H9 (cell line): Measurements from ENCODE around the gene KLK7. TPM values are rescaled to one million over a fixed set of nuclear protein-coding genes. Genes with fewer than 3 reads are reported as not detected.

Experiments
- DNase-seq: peaks from one replicate; pipeline ENCODE4 v3.0.0-alpha.2; 2017
- H2AFZ ChIP-seq: one replicate; pipeline ENCODE4 v1.6.1; 2013; ENCODE audit warnings: mild to moderate bottlenecking, low read length, control low read depth, moderate library complexity
- H2AK5ac ChIP-seq: 2 replicates; pipeline ENCODE4 v1.6.1; 2013; ENCODE audit warnings: low read length, control low read depth, mixed read lengths; ENCODE audit not compliant: insufficient read length
- H2BK120ac ChIP-seq: one replicate; pipeline ENCODE4 v1.6.1; 2013; ENCODE audit warnings: low read depth, mild to moderate bottlenecking, low read length, control low read depth, inconsistent platforms; ENCODE audit not compliant: poor library complexity, severe bottlenecking
- H2BK12ac ChIP-seq: 2 replicates; pipeline ENCODE4 v1.6.1; 2013; ENCODE audit warnings: low read length, control low read depth, mixed read lengths, low read depth; ENCODE audit not compliant: insufficient read length
- H2BK15ac ChIP-seq: 2 replicates; pipeline ENCODE4 v1.6.1; 2013; ENCODE audit warnings: low read depth, low read length, control low read depth
- H2BK20ac ChIP-seq: one replicate; pipeline ENCODE4 v1.6.1; 2013; ENCODE audit warnings: low read depth, mild to moderate bottlenecking, low read length, control low read depth, inconsistent platforms; ENCODE audit not compliant: poor library complexity, severe bottlenecking
- H2BK5ac ChIP-seq: 2 replicates; pipeline ENCODE4 v1.6.1; 2013; ENCODE audit warnings: low read length, control low read depth, mixed read lengths; ENCODE audit not compliant: insufficient read length
- H3K14ac ChIP-seq: 2 replicates; pipeline ENCODE4 v1.6.1; 2013; ENCODE audit warnings: low read length, control low read depth; ENCODE audit not compliant: insufficient read depth
- H3K18ac ChIP-seq: 2 replicates; pipeline ENCODE4 v1.6.1; 2013; ENCODE audit warnings: low read depth, mild to moderate bottlenecking, mixed read lengths, low read length, control low read depth; ENCODE audit not compliant: insufficient read length
- H3K23ac ChIP-seq: 2 replicates; pipeline ENCODE4 v1.6.1; 2013; ENCODE audit warnings: low read length, control low read depth, mixed read lengths, low read depth; ENCODE audit not compliant: insufficient read length
- H3K23me2 ChIP-seq: 2 replicates; pipeline ENCODE4 v1.6.1; 2013; ENCODE audit warnings: low read depth, mild to moderate bottlenecking, mixed read lengths, low read length, control low read depth; ENCODE audit not compliant: insufficient read length, poor library complexity, severe bottlenecking
- H3K27ac ChIP-seq: 2 replicates; pipeline ENCODE4 v1.5.1; 2013; ENCODE audit warnings: low read length, control low read depth, mixed read lengths, low read depth; ENCODE audit not compliant: insufficient read length
- H3K27me3 ChIP-seq: 2 replicates; pipeline ENCODE4 v1.6.1; 2013; ENCODE audit warnings: low read length, control low read depth, inconsistent platforms; ENCODE audit not compliant: insufficient read depth
- H3K4ac ChIP-seq: 2 replicates; pipeline ENCODE4 v1.6.1; 2013; ENCODE audit warnings: low read depth, mild to moderate bottlenecking, control low read depth, inconsistent platforms, low read length, moderate library complexity
- H3K4me1 ChIP-seq: 2 replicates; pipeline ENCODE4 v1.6.1; 2013; ENCODE audit warnings: low read length, control low read depth, inconsistent platforms; ENCODE audit not compliant: insufficient read depth
- H3K4me2 ChIP-seq: 2 replicates; pipeline ENCODE4 v1.6.1; 2013; ENCODE audit warnings: low read length, control low read depth, mixed read lengths; ENCODE audit not compliant: insufficient read length, insufficient read depth
- H3K56ac ChIP-seq: 2 replicates; pipeline ENCODE4 v1.6.1; 2013; ENCODE audit warnings: low read depth, mild to moderate bottlenecking, mixed read lengths, low read length, control low read depth; ENCODE audit not compliant: insufficient read length
- H3K79me1 ChIP-seq: 2 replicates; pipeline ENCODE4 v1.6.1; 2013; ENCODE audit warnings: low read depth, mild to moderate bottlenecking, moderate library complexity, low read length, control low read depth, inconsistent platforms; ENCODE audit not compliant: insufficient read depth, poor library complexity, severe bottlenecking
- H3K79me2 ChIP-seq: 2 replicates; pipeline ENCODE4 v1.6.1; 2013; ENCODE audit warnings: low read length, control low read depth, inconsistent platforms; ENCODE audit not compliant: insufficient read depth
- H3K9ac ChIP-seq: 2 replicates; pipeline ENCODE4 v1.6.1; 2013; ENCODE audit warnings: low read length, control low read depth, mixed read lengths; ENCODE audit not compliant: insufficient read length; ENCODE audit errors: extremely low read depth
- H3K9me3 ChIP-seq: one replicate; pipeline ENCODE4 v1.6.1; 2013; ENCODE audit warnings: low read depth, low read length, inconsistent platforms; ENCODE audit not compliant: control insufficient read depth
- H3T11ph ChIP-seq: one replicate; pipeline ENCODE4 v1.6.1; 2013; ENCODE audit warnings: mild to moderate bottlenecking, low read length, control low read depth, inconsistent platforms
- H4K20me1 ChIP-seq: one replicate; pipeline ENCODE4 v1.6.1; 2013; ENCODE audit not compliant: control insufficient read depth, insufficient read length, insufficient read depth
- H4K5ac ChIP-seq: 2 replicates; pipeline ENCODE4 v1.6.1; 2013; ENCODE audit warnings: low read depth, mild to moderate bottlenecking, mixed read lengths, low read length, control low read depth; ENCODE audit not compliant: insufficient read length
- H4K8ac ChIP-seq: replicated peaks from 2 replicates; pipeline ENCODE4 v1.6.1; 2013; ENCODE audit warnings: low read length, control low read depth, mixed read lengths, low read depth; ENCODE audit not compliant: insufficient read length
- H4K91ac ChIP-seq: 2 replicates; pipeline ENCODE4 v1.6.1; 2013; ENCODE audit warnings: low read depth, mild to moderate bottlenecking, moderate library complexity, mixed read lengths, low read length, control low read depth; ENCODE audit not compliant: insufficient read length
- H3K27ac Mint-ChIP-seq, 3 experiments: 2 replicates in 2 of 3; 3 replicates in 1 of 3; pipeline ENCODE4 v1.8.0; 2020 to 2021; ENCODE audit warnings: mixed read lengths in 3 of 3, mild to moderate bottlenecking in 1 of 3, moderate library complexity in 1 of 3
- H3K27me3 Mint-ChIP-seq: 2 replicates; pipeline ENCODE4 v1.8.0; 2021; ENCODE audit warnings: low read depth, mild to moderate bottlenecking, moderate library complexity, mixed read lengths
- H3K36me3 Mint-ChIP-seq, 3 experiments: 2 replicates in 2 of 3; 3 replicates in 1 of 3; pipeline ENCODE4 v1.8.0; 2020 to 2021; ENCODE audit warnings: low read depth in 3 of 3, mixed read lengths in 3 of 3; ENCODE audit not compliant: insufficient read depth in 1 of 3
- H3K4me1 Mint-ChIP-seq, 2 experiments: 2 replicates each; pipeline ENCODE4 v1.8.0; 2020; ENCODE audit warnings: mixed read lengths in 2 of 2
- H3K4me3 Mint-ChIP-seq, 2 experiments: 2 replicates in 1 of 2; 3 replicates in 1 of 2; pipeline ENCODE4 v1.8.0; 2020 to 2021; ENCODE audit warnings: mild to moderate bottlenecking in 2 of 2, mixed read lengths in 2 of 2, moderate library complexity in 1 of 2
- H3K9me3 Mint-ChIP-seq, 2 experiments: 2 replicates in 1 of 2; 3 replicates in 1 of 2; pipeline ENCODE4 v1.8.0; 2020; ENCODE audit warnings: mild to moderate bottlenecking in 2 of 2, mixed read lengths in 2 of 2, moderate library complexity in 1 of 2
- CTCF ChIP-seq: fragments of 200-600 bp; sonication (generic); conservative IDR thresholded peaks from 3 replicates; pipeline ENCODE4 v1.8.0; 2021; ENCODE audit warnings: antibody characterized with exemption, mild to moderate bottlenecking
- WGBS: extraction: QIAGEN DNeasy Blood & Tissue Kit; methylation state at CpG from one replicate; pipeline ENCODE4 v1.1.7; 2013; ENCODE audit warnings: missing lambda C conversion rate, low lambda C conversion rate, mixed read lengths; ENCODE audit not compliant: insufficient read length; ENCODE audit errors: extremely low coverage; 5-methylcytosine and 5-hydroxymethylcytosine counted together
- total RNA-seq: library from RNA; stranded (reverse); gene quantifications from 2 replicates; pipeline ENCODE4 v1.2.1, GENCODE V29; 2021

The KLK7 gene
- total RNA-seq, 1 experiment from 2014 or later, result 0.52 TPM

- Histone ChIP-seq H2BK5ac (no peak overlapping the region), H3K4me1 (no peaks in the 10 kb centered on the region), H3K79me1 (no peaks in the 10 kb centered on the region), H3K4ac (no peak overlapping the region), H3K9ac (no peak overlapping the region), H4K8ac (no peak overlapping the region), H2AFZ (no peak overlapping the region), H2BK20ac (no peak overlapping the region), H2BK15ac (no peak overlapping the region), H3T11ph (no peak overlapping the region), H2BK120ac (no peak overlapping the region), H2AK5ac (no peak overlapping the region), H3K23me2 (peaks cover 16% of the 10 kb centered on the region), H4K91ac (no peak overlapping the region), H3K56ac (no peak overlapping the region), H3K14ac (no peak overlapping the region), H3K27ac (no peak overlapping the region), H3K18ac (no peak overlapping the region), H3K23ac (no peak overlapping the region), H4K5ac (no peak overlapping the region), H3K79me2 (no peaks in the 10 kb centered on the region), H3K9me3 (no peaks in the 10 kb centered on the region), H3K4me2 (no peak overlapping the region), H3K27me3 (no peaks in the 10 kb centered on the region; the same call in 1 of the 2 replicates), H4K20me1 (no peaks in the 10 kb centered on the region), H2BK12ac (no peak overlapping the region)
- Mint-ChIP-seq H3K27me3 (peaks cover 53% of the 10 kb centered on the region), H3K9me3 (peaks cover 0 to 13% of the 10 kb centered on the region in 2 experiments; a peak in 3 of 5 replicates), H3K27ac (no peak overlapping the region), H3K4me1 (peaks cover 29 to 46% of the 10 kb centered on the region in 2 experiments), H3K4me3 (no peak overlapping the region), H3K36me3 (peaks cover 0 to 2% (median 0%) of the 10 kb centered on the region in 3 experiments; a peak in 2 of 7 replicates)
- DNase-seq, result no peak
- no CpG with 5 or more reads among the region's 7 CpGs for WGBS
- TF ChIP-seq CTCF, result peak; percentile 85
Observed at GRCh38 chr19:51020988-51021651, 37.4 kb upstream of the KLK7 start.
